Activated CD8-positive, alpha-beta T cell treated with anti-CD3 and anti-CD28 coated beads for 36 hours (primary cell): ENCODE data around the gene CDH23. TPM values are rescaled to one million over a fixed set of nuclear protein-coding genes. Genes with fewer than 3 reads are reported as not detected.

Experiments used
- ATAC-seq: fragments of 200-7000 bp; cut with Tn5 transposase; one replicate; pipeline ENCODE4 v1.10.0; 2021; ENCODE audit warnings: mild to moderate bottlenecking, moderate library complexity
- CTCF ChIA-PET: fragments of 350-600 bp; sonication (Branson Sonifier 250); formaldehyde crosslinking; loops from one replicate; lab custom pipeline; 2021; ENCODE audit warnings: antibody characterized with exemption; lab: Charles Lee
- POLR2A ChIA-PET: fragments of 350-600 bp; sonication (Branson Sonifier 250); formaldehyde crosslinking; loops from one replicate; lab custom pipeline; 2021; ENCODE audit warnings: antibody characterized with exemption; lab: Charles Lee
- DNase-seq: peaks from one replicate; pipeline ENCODE4 v3.0.0-alpha.2; 2020
- H3K27ac Mint-ChIP-seq: one replicate; pipeline ENCODE4 v1.8.0; 2021; ENCODE audit warnings: mild to moderate bottlenecking, mixed read lengths
- H3K27me3 Mint-ChIP-seq: one replicate; pipeline ENCODE4 v1.8.0; 2021; ENCODE audit warnings: mixed read lengths
- H3K36me3 Mint-ChIP-seq: one replicate; pipeline ENCODE4 v1.8.0; 2021; ENCODE audit warnings: low read depth, mixed read lengths
- H3K4me1 Mint-ChIP-seq: one replicate; pipeline ENCODE4 v1.8.0; 2021; ENCODE audit warnings: low read depth, mixed read lengths
- H3K4me3 Mint-ChIP-seq: one replicate; pipeline ENCODE4 v1.8.0; 2021; ENCODE audit warnings: mild to moderate bottlenecking, moderate library complexity, mixed read lengths
- H3K9me3 Mint-ChIP-seq: one replicate; pipeline ENCODE4 v1.8.0; 2021; ENCODE audit warnings: mixed read lengths
- intact Hi-C: fragments of 100-400 bp; cut with micrococcal nuclease; formaldehyde crosslinking; loops from one replicate; pipeline ENCODE4 v1.10.0; 2022
- total RNA-seq, 2 experiments: library from RNA; stranded (reverse); gene quantifications; one replicate each; pipeline ENCODE4 v1.2.3, GENCODE V29; 2021
- TF ChIP-seq, protein P1 (sequence below): fragments of 200-600 bp; IDR thresholded peaks from one replicate; pipeline ENCODE4 v1.8.0; 2022; ENCODE audit warnings: antibody characterized with exemption, mild to moderate bottlenecking

Gene CDH23
- total RNA-seq, 2 experiments from 2014 or later: 2.4 to 2.7 TPM

DNA sequence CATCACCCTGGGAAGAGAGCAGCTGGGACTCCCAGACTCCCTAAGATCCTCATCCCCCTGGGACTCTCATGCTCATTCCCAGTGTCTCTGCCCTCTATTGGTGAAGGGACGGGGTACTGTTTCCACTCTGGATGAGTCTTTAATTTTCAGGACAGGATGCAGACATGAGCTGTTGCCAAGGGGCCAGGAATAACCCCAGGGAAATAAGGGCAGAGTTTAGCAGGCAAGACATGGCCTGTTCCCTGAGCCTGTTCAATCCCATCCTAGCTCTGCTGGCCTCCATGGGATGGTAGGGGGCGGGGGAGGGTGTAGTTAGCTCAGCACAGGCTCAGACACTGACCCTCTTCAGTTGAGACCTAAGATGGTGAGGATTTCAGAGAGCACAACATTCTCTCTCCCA is 308.9 kb downstream of the CDH23 start:
- no peaks in the 10 kb centered on the region for H3K9me3 Mint-ChIP-seq
- CTCF ChIA-PET: interaction anchor here (0.9 to 12.4 kb wide), 8 partner anchors 11 to 321 kb away, joined by 3 to 189 read pairs (median 5); partner anchors contain the start of gene VSIR
- H3K36me3 Mint-ChIP-seq: no peaks in the 10 kb centered on the region
- H3K27me3 Mint-ChIP-seq: no peaks in the 10 kb centered on the region
- peaks cover 25% of the 10 kb centered on the region for H3K4me1 Mint-ChIP-seq
- H3K4me3 Mint-ChIP-seq: no peak overlapping the region
- TF ChIP-seq, protein P1, sequence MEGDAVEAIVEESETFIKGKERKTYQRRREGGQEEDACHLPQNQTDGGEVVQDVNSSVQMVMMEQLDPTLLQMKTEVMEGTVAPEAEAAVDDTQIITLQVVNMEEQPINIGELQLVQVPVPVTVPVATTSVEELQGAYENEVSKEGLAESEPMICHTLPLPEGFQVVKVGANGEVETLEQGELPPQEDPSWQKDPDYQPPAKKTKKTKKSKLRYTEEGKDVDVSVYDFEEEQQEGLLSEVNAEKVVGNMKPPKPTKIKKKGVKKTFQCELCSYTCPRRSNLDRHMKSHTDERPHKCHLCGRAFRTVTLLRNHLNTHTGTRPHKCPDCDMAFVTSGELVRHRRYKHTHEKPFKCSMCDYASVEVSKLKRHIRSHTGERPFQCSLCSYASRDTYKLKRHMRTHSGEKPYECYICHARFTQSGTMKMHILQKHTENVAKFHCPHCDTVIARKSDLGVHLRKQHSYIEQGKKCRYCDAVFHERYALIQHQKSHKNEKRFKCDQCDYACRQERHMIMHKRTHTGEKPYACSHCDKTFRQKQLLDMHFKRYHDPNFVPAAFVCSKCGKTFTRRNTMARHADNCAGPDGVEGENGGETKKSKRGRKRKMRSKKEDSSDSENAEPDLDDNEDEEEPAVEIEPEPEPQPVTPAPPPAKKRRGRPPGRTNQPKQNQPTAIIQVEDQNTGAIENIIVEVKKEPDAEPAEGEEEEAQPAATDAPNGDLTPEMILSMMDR: no peak
- DNase-seq: no peak
- no peak for ATAC-seq
- H3K27ac Mint-ChIP-seq: no peak overlapping the region
- POLR2A ChIA-PET: interaction anchor here (0.8 to 2.2 kb wide), 4 partner anchors 8 to 271 kb away, joined by 3 to 7 read pairs (median 3); no protein-coding TSS in a partner anchor
- intact Hi-C loops: loop anchor here (10.0 kb wide), 1 partner anchor 321 kb away; no protein-coding TSS in a partner anchor

DNA sequence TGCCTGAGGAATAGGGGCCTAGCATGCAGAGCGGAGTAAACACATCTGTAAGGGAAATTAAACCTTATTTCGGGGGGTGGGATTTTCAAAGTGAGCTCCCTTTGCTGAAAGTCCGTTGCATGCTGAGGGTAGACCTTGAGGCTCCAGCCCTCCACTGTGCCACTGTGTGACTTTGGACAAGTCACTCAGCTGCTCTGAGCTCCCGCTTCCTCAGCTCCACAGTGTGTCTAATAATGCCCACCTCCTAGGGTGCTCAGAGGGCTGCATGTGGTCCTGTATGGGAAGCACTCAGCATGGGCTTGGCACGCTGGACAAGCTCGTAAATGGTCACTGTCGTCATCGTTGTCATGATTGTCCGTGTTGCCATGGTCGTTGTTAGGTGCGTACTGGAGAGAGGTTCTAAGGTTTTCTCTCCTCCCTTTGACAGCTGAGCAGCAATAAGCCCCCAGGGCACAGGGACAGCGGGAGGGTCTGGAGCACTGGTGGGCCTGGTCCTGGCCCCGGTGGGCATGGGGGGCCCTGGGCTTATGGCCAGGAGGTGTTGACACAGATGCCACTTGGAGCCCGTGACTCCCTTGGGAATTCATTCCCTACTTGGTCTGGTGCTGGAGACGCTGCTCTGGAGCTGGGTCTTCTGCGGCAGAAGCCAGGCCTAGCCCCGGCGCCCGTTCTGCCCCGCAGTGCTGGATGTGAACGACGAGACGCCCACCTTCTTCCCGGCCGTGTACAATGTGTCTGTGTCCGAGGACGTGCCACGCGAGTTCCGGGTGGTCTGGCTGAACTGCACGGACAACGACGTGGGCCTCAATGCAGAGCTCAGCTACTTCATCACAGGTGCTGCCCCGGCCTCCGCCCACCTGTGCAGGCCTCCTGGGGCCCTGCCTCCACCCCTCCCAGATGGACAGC is 309.7 kb downstream of the CDH23 start:
- DNase-seq: no peak
- peaks cover 24% of the 10 kb centered on the region for H3K4me1 Mint-ChIP-seq
- no peak overlapping the region for H3K4me3 Mint-ChIP-seq
- POLR2A ChIA-PET: interaction anchor here (0.8 to 2.2 kb wide), 4 partner anchors 7 to 272 kb away, joined by 3 to 7 read pairs (median 3); no protein-coding TSS in a partner anchor
- H3K27me3 Mint-ChIP-seq: no peaks in the 10 kb centered on the region
- H3K27ac Mint-ChIP-seq: no peak overlapping the region
- TF ChIP-seq, protein P1: no peak
- ATAC-seq: no peak
- intact Hi-C loops: loop anchor here (10.0 kb wide), 1 partner anchor 322 kb away; no protein-coding TSS in a partner anchor
- no peaks in the 10 kb centered on the region for H3K9me3 Mint-ChIP-seq
- no peaks in the 10 kb centered on the region for H3K36me3 Mint-ChIP-seq
- CTCF ChIA-PET: interaction anchor here (0.8 to 12.4 kb wide), 16 partner anchors 11 to 329 kb away, joined by 3 to 189 read pairs (median 12); partner anchors contain the start of gene VSIR

DNA sequence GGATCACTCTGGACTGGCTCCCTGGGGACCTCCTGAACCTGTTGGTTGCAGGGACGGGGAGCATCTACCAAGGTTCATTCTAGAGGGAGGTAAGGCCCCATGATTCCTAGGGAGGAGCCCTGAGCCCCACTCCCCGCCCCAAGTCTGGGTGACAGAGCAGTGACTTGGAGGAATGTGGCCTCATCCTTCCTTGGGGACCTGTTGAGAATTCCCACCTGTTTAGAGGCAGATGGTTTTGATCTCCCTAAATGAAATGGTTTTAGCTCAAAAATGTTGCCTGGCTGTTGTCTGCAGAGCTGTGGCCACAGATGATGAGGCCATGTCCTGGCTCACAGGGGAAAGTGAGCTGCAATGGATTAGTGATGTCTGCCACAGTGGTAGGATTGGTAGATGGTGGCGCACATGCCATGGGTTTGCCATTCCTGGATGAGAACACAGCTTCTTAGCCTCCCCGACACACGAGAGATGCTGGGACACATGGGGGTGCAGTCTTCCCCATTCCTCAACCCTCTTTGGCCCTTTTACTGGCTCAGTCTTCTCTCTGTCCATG is 310.6 kb downstream of the CDH23 start:
- POLR2A ChIA-PET: no interaction called here
- Mint-ChIP-seq H3K27me3 (no peaks in the 10 kb centered on the region), H3K4me1 (peaks cover 31% of the 10 kb centered on the region), H3K9me3 (no peaks in the 10 kb centered on the region), H3K27ac (peak overlapping the region; percentile 7), H3K4me3 (no peak overlapping the region), H3K36me3 (no peaks in the 10 kb centered on the region)
- no peak for DNase-seq
- TF ChIP-seq, protein P1: no peak
- CTCF ChIA-PET: interaction anchor here (0.8 to 12.4 kb wide), 27 partner anchors 10 to 395 kb away, joined by 3 to 189 read pairs (median 9); partner anchors contain the start of genes C10orf105, SLC29A3 and VSIR
- intact Hi-C loops: loop anchor here (10.0 kb wide), 1 partner anchor 323 kb away; no protein-coding TSS in a partner anchor
- ATAC-seq: no peak

DNA sequence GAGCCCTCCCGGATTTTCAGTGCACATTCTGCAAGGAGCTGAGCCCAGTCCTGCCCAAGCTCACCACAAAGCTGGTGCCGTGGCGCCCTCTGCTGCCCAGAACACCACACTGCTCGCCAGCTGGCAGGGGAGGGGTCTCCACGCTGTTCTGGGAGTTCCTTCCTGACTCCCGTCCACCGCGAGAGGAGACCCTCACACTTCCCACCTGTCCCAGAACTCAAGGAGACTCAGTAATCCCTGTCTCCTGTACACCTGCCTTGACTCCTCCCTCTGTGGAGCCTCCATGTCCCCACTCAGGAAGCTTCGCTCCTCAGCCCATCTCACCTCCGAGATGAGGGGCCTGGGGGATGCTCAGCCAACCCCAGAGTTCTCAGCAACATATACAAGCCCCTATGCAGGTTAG is 311.6 kb downstream of the CDH23 start:
- no peaks in the 10 kb centered on the region for H3K9me3 Mint-ChIP-seq
- H3K27me3 Mint-ChIP-seq: no peaks in the 10 kb centered on the region
- ChIA-PET CTCF (interaction anchor here (0.6 to 12.4 kb wide), 53 partner anchors 9 to 396 kb away, joined by 3 to 189 read pairs (median 5); partner anchors contain the start of genes C10orf105, CDH23, PSAP and SLC29A3), POLR2A (interaction anchor here (1.1 to 1.4 kb wide), 3 partner anchors 9 to 48 kb away, joined by 3 read pairs; no protein-coding TSS in a partner anchor)
- ATAC-seq: peak; percentile 58
- intact Hi-C loops: loop anchor here (10.0 kb wide), 1 partner anchor 324 kb away; no protein-coding TSS in a partner anchor
- no peak overlapping the region for H3K4me3 Mint-ChIP-seq
- H3K36me3 Mint-ChIP-seq: no peaks in the 10 kb centered on the region
- TF ChIP-seq, protein P1: peak; percentile 99
- peak overlapping the region; percentile 20 for H3K27ac Mint-ChIP-seq
- peaks cover 40% of the 10 kb centered on the region for H3K4me1 Mint-ChIP-seq
- DNase-seq: peak; percentile 77
